ENCODE data around the gene EP400.

- TF ChIP-seq POLR2A (IDR thresholded peaks at IDR 0.05; ENCODE audit: low read depth, low read length) = no peak
- TF ChIP-seq CHD1 (IDR thresholded peaks at IDR 0.05; ENCODE audit: low read depth, low read length) = no peak
- TF ChIP-seq, protein P1, sequence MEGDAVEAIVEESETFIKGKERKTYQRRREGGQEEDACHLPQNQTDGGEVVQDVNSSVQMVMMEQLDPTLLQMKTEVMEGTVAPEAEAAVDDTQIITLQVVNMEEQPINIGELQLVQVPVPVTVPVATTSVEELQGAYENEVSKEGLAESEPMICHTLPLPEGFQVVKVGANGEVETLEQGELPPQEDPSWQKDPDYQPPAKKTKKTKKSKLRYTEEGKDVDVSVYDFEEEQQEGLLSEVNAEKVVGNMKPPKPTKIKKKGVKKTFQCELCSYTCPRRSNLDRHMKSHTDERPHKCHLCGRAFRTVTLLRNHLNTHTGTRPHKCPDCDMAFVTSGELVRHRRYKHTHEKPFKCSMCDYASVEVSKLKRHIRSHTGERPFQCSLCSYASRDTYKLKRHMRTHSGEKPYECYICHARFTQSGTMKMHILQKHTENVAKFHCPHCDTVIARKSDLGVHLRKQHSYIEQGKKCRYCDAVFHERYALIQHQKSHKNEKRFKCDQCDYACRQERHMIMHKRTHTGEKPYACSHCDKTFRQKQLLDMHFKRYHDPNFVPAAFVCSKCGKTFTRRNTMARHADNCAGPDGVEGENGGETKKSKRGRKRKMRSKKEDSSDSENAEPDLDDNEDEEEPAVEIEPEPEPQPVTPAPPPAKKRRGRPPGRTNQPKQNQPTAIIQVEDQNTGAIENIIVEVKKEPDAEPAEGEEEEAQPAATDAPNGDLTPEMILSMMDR (conservative IDR thresholded peaks at IDR 0.05; ENCODE audit: low read depth, low read length) = no peak
- TF ChIP-seq MAZ (IDR thresholded peaks at IDR 0.05; ENCODE audit: borderline replicate concordance, low read depth, low read length) = no peak
- TF ChIP-seq RCOR1 (IDR thresholded peaks at IDR 0.05; ENCODE audit: insufficient replicate concordance, low read length) = no peak
- no peak for TF ChIP-seq BHLHE40 (IDR thresholded peaks at IDR 0.05; ENCODE audit: low read depth, low read length)
- TF ChIP-seq CEBPB (IDR thresholded peaks at IDR 0.05; ENCODE audit: low read depth, low read length) = no peak
- no peak for TF ChIP-seq MAFK (IDR thresholded peaks at IDR 0.05; ENCODE audit: low read depth, low read length)
Measured at GRCh38 chr12:132066345-132066685, 116.6 kb downstream of the EP400 start.
